Activated naive CD4-positive, alpha-beta T cell treated with anti-CD3 and anti-CD28 coated beads, Interleukin-2, amount 50 U/mL, for 24 hours (primary cell): Measurements from ENCODE around the gene SLC25A51.
A peak's percentile ranks its signal among the peaks of the same experiment; 100 is the strongest.

Experiments used
- H3K27ac Mint-ChIP-seq: one replicate; pipeline ENCODE4 v1.8.0; 2021; ENCODE audit warnings: mild to moderate bottlenecking, mixed read lengths
- H3K27me3 Mint-ChIP-seq: one replicate; pipeline ENCODE4 v1.8.0; 2021; ENCODE audit warnings: mixed read lengths
- H3K36me3 Mint-ChIP-seq: one replicate; pipeline ENCODE4 v1.8.0; 2021; ENCODE audit warnings: mixed read lengths
- H3K4me1 Mint-ChIP-seq: one replicate; pipeline ENCODE4 v1.8.0; 2021; ENCODE audit warnings: mixed read lengths
- H3K4me3 Mint-ChIP-seq: one replicate; pipeline ENCODE4 v1.8.0; 2021; ENCODE audit warnings: mild to moderate bottlenecking, mixed read lengths
- H3K9me3 Mint-ChIP-seq: one replicate; pipeline ENCODE4 v1.8.0; 2021; ENCODE audit warnings: mixed read lengths

The SLC25A51 gene, protein sequence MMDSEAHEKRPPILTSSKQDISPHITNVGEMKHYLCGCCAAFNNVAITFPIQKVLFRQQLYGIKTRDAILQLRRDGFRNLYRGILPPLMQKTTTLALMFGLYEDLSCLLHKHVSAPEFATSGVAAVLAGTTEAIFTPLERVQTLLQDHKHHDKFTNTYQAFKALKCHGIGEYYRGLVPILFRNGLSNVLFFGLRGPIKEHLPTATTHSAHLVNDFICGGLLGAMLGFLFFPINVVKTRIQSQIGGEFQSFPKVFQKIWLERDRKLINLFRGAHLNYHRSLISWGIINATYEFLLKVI

DNA sequence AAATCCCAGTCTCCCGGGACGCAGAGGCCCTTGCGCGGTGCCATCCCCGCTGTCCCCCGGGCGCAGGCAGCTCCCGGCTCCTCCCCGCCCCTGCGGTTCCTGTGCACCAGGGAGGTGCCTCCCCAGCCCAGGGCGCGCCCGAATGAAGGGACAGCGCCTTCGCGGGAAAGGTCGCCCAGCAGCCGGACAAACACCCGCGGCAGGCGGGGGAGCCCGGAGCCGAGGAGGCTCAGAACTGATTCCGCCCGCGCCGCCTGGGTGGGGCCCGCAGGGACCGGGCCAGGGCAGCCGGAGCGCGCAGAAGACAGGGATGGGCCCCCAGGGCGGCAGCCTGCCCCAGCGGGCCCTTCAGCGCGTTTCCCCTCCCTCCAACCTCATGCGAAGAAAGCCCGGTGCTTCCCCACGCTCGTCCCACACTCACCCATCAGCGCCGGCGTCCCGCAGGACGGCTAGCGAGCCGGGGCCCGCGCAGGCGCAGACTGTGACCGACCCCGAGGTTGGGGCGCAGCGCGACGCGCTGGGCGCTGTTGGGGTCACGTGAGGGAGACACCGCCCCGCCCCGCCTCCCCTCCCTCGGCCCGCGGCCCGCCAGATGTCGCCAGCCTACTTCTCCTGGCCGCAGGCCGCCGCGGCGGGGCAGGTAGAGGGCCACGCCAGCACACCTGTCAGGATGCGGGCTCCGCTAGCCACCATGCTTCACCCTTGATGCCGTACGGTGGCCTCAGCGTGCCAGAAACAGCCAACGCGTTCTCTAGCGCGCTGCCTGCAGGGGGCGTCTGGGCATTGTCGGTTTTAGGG is at the start of gene SLC25A51:
Gene SLC25A51, minus strand, starts transcription at position 481 of the 798 bp plus-strand sequence. CDS start 15,577 bp downstream, outside the sequence.
- Mint-ChIP-seq H3K27ac (peak within 1 kb of the TSS; percentile 95), H3K4me1 (peaks cover 18% of the 10 kb centered on the region), H3K9me3 (no peaks in the 10 kb centered on the region), H3K27me3 (no peaks in the 10 kb centered on the region), H3K4me3 (peak within 1 kb of the TSS; percentile 89), H3K36me3 (no peaks in the 10 kb centered on the region)

DNA sequence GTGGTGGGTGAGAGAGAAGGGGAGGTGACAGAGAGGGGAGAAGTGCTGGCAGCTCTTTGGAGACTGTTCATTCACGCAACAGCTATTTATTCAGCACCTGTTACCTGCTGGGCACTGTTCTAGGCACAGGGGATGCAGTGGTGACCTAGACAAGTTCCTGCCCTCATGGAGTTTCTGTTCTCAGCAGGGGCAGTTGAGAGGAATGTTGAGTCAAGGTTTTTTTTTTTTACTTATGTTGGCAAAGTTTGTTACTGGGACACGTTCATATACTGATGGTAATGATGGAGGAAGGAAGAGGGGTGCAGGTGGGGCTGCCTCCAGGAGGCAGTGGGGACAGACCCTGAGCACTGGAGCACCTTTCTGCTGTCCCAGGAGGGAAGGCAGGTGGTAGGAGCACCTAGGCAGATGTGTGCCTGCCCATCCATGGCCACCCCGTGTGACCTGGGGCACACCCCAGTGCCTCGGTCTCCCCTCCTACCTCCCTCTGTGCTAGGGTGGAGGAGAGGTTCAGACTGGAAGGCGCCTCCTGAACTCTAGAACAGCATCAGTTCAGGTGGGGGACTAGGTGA is 49.4 kb upstream of the SLC25A51 start:
- no peak overlapping the region for H3K4me3 Mint-ChIP-seq
- H3K4me1 Mint-ChIP-seq, result peaks cover 10% of the 10 kb centered on the region
- no peaks in the 10 kb centered on the region for H3K9me3 Mint-ChIP-seq
- H3K27me3 Mint-ChIP-seq, result no peaks in the 10 kb centered on the region
- no peaks in the 10 kb centered on the region for H3K36me3 Mint-ChIP-seq
- H3K27ac Mint-ChIP-seq, result peak overlapping the region; percentile 53

DNA sequence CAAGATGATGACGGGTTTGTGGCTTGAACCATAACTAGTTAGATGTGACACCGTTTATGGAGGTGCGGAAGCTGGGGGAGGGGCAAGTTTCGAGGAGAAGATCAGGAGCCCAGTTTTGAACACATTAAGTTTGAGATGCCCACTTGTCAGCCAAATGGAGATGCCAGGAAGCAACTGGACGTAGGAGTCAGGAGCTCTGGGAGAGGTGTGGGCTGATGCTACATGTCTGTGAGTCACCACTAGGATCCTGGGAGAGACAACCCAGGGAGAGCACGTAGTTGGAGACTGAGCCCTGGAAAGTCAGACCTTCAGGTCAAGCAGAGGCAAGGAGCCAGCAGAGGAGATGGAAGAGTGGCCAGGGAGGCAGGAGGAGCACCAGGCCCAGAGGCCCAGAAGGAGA is 48.8 kb upstream of the SLC25A51 start:
- H3K27me3 Mint-ChIP-seq, result no peaks in the 10 kb centered on the region
- H3K9me3 Mint-ChIP-seq, result no peaks in the 10 kb centered on the region
- peaks cover 10% of the 10 kb centered on the region for H3K4me1 Mint-ChIP-seq
- H3K4me3 Mint-ChIP-seq, result no peak overlapping the region
- peak overlapping the region; percentile 53 for H3K27ac Mint-ChIP-seq
- H3K36me3 Mint-ChIP-seq, result no peaks in the 10 kb centered on the region

DNA sequence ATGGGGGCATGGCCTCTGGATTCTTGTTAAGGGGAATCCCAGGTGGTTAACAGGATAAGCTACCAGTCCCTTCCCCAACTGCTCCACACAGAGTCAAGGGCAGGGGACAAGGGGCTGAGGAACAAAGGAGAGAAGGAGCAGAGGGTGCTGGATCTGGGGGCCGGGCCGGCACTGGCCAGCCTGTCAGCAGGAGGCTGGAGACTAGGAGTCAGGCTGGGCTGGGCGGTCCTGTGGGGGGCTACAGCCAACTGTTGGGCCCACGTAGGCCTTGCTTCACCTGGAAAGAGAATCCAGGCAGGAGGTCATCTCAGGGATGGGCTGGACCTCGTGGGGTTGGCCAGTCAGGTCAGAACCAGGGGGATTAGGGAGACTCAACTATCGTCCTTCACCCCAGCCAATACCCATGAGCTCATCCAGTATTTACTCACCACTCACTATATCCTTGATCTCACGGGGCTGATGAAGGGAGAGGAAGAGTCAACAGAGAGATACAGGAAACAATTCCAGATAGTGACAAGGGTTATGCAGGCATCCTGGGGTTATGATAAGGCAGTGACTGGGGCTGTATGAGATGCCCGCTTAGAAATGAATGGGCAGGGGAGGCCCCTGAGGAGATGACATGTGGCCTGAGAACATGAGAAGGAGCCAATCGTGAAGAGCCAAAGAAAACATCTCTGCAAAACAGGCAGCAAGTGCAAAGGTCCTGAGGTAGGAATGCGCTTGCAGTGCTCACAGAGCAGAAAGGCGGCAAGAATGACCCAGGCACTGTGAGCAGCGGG is 47.9 kb upstream of the SLC25A51 start:
- H3K27ac Mint-ChIP-seq, result no peak overlapping the region
- peaks cover 10% of the 10 kb centered on the region for H3K4me1 Mint-ChIP-seq
- H3K27me3 Mint-ChIP-seq, result no peaks in the 10 kb centered on the region
- no peaks in the 10 kb centered on the region for H3K9me3 Mint-ChIP-seq
- no peaks in the 10 kb centered on the region for H3K36me3 Mint-ChIP-seq
- H3K4me3 Mint-ChIP-seq, result no peak overlapping the region

DNA sequence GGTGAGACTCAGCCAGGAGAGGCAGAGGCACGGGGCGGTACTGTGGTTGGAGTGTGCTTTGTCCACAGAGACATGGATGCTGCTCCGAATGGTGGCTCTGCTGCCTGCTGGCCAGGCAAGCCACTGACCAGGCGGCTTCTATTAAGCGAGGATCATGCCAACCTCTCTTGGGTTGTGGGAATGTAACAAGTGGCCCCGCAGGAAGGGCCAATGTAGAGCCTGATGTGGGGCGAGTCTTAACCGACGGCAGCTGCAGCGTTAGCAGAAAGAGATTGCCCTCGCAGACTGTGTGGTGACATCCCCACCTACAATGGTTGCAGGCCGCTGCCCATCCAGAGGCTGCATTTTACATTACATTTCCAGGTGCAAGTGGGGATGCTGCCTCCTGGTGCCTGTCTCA is 46.6 kb upstream of the SLC25A51 start:
- no peak overlapping the region for H3K27ac Mint-ChIP-seq

DNA sequence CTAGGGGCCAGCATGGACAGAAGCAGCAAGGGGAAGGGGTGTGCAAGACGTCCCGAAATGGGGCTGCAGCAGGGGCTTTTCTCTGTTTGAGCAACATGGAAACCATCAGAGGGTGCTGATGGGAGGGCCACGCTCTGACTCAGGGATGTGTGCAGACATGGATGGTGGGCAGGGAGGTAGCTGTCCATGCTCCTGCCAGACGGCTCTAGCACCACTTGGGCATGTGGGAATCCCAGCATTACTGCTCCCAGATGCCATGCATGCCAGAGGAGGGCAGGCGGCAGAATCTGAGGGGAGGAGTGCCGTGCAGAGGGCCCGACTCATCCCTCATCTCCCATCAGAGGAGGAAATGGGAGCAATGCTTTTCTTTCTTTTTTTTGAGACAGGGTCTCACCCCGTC is 45.6 kb upstream of the SLC25A51 start:
- Mint-ChIP-seq H3K4me1 (peaks cover 10% of the 10 kb centered on the region), H3K27ac (no peak overlapping the region), H3K36me3 (no peaks in the 10 kb centered on the region), H3K27me3 (no peaks in the 10 kb centered on the region), H3K4me3 (no peak overlapping the region), H3K9me3 (no peaks in the 10 kb centered on the region)

More for the DNA sequence above, 46.6 kb upstream of the SLC25A51 start:
- Mint-ChIP-seq H3K36me3 (no peaks in the 10 kb centered on the region), H3K9me3 (no peaks in the 10 kb centered on the region), H3K27me3 (no peaks in the 10 kb centered on the region), H3K4me3 (no peak overlapping the region), H3K4me1 (peaks cover 10% of the 10 kb centered on the region)

DNA sequence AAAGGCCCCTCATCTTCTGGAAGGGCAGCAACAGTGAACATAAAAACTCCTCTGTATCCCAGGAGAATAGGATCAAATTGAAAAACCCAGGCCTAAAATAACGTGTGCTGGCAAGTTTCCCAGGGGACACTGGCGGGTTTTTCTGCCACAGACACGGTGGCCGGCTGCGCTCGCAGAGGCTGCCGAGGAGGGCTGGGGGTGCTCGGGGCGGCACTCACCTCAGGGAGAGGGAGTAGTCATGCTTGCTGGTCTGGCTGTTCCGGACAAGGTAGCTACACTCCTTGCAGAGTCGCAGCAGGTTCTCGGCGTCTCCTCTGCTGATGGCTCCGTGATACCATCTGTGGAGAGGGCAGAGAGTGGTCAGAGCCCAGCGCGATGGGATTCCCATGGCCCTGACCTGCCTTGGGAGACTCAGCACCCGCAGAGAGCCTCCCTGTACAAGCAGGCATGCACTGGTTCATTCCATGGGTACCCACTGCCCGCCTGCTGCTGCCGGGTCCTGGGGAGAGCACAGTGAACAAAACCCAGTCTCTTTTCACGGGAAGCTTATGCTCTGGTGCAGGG is 44.6 kb upstream of the SLC25A51 start:
- H3K27ac Mint-ChIP-seq, result no peak overlapping the region
- H3K27me3 Mint-ChIP-seq, result no peaks in the 10 kb centered on the region
- H3K36me3 Mint-ChIP-seq, result no peaks in the 10 kb centered on the region
- H3K4me1 Mint-ChIP-seq, result peaks cover 8% of the 10 kb centered on the region
- H3K4me3 Mint-ChIP-seq, result no peak overlapping the region
- no peaks in the 10 kb centered on the region for H3K9me3 Mint-ChIP-seq

DNA sequence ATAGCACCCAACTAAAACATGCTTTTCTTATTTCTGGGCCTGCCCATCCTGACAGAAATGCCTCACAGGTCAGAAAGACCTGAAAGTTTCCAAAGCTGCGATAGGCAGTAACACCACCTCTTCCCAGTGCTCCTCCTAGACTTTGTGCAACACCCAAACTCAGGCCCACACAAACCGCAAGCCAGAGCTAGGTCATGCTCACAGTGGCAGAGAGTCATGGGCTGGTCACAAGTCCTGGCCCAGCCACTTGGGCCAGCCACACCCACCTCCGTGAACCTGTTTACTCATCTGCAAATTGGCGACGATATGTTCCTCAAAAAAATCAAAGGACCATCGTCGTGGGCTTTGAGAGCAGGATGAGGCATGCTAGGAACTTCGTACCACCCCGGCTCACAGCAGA is 44.0 kb upstream of the SLC25A51 start:
- Mint-ChIP-seq H3K36me3 (no peaks in the 10 kb centered on the region), H3K27ac (no peak overlapping the region), H3K9me3 (no peaks in the 10 kb centered on the region), H3K4me1 (peaks cover 5% of the 10 kb centered on the region), H3K4me3 (no peak overlapping the region), H3K27me3 (no peaks in the 10 kb centered on the region)

DNA sequence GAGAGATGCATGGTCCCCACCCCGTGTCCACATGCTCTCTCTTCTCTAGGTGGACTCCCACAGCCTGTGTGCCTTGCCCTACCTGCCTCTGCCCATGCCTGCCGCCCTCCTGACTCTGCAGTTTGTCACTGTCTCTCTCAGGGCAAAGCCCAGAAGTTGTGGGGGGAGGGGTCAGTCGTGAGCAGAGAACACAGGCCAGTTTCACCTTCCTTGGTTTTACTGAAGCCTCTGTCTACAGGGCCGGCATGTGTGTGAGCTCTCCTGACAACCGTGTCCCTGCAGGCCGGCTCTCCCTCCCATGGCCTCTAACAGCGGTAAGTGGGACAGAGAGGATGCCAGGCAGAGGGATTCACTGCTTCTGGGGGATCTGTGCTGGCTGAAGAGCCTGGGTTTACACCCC is 43.5 kb upstream of the SLC25A51 start:
- H3K27ac Mint-ChIP-seq, result no peak overlapping the region
- H3K27me3 Mint-ChIP-seq, result no peaks in the 10 kb centered on the region
- H3K4me3 Mint-ChIP-seq, result no peak overlapping the region
- H3K4me1 Mint-ChIP-seq, result no peaks in the 10 kb centered on the region
- H3K36me3 Mint-ChIP-seq, result no peaks in the 10 kb centered on the region
- no peaks in the 10 kb centered on the region for H3K9me3 Mint-ChIP-seq

DNA sequence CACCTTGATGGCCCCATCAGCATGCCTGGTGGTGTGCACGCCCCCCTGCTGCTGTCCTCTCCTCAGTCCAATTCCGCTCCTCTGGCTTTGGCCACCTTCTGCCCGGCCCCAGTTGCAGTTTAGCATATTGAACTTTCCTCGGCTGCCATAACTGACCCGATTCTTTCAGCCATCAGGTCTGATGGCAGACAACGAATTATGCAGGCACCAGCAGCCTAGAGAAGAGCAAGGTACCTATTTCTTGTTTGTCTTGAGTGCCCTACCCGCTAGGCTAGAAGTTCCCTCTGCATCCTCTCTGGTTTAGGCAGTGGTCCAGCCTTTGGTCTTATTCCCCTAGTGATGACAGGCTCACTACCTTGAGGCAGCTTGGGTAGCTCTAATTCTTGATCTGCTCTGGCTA is 43.0 kb upstream of the SLC25A51 start:
- H3K9me3 Mint-ChIP-seq, result no peaks in the 10 kb centered on the region
- H3K36me3 Mint-ChIP-seq, result no peaks in the 10 kb centered on the region
- H3K4me3 Mint-ChIP-seq, result no peak overlapping the region
- no peaks in the 10 kb centered on the region for H3K27me3 Mint-ChIP-seq
- no peaks in the 10 kb centered on the region for H3K4me1 Mint-ChIP-seq
- no peak overlapping the region for H3K27ac Mint-ChIP-seq

DNA sequence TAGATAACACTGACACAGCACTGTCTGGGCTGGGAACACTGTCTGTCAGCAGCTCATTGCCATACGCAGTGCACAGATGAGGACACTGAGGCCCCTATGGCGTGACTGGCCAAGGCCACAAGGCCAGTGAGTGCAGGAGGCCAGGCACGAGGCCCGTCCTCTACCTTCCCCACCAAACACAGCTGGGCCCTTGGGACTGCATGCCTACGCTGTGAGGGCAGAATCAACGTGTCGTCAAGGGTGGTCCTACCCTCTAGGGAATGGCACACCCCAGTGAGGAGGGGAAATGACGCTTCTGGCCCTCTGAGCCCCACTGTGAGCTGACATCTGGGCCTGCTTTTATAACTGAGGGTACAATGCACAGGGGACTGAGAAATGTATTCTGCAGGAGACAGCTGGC is 42.1 kb upstream of the SLC25A51 start:
- Mint-ChIP-seq H3K4me3 (no peak overlapping the region), H3K9me3 (no peaks in the 10 kb centered on the region), H3K27ac (no peak overlapping the region), H3K27me3 (no peaks in the 10 kb centered on the region), H3K36me3 (no peaks in the 10 kb centered on the region), H3K4me1 (no peaks in the 10 kb centered on the region)

DNA sequence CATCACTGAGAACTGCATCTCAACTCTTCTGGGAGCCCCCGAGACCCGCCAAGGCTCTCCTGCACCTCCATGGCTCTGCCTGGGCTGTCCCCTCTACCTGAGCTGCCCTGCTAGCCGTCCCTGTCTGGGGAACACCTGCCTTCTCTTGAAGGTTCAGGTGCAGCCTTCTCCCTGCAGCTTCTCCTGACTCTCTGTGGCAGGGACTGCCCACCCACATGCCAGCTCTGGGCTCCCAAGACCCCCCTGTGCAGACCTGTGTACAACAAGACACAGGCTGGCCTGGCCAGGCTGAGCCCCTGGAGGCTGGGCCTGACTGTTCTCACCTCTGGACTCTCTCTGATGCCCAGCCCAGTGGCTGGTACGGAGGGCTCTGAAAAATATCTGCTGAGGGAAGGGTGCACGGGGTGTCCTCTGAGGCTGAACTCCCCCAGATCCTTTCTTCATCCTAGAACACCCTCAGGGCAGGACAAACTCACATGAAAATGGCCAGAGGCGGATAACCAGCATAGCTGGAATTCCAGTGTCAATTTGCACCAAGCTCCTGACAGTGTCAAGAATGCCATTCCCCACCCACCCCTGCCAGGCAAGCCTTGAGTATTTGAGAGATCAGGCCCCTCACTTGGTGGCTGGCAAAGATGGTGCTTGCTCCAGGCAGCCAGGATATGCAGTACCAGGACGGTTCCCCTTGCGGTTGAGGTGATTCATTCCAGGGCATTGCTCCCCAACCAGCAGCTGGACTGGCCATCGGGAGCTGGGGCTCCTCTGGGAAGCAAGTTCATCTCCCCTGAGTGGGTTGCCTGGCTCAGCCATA is 40.9 kb upstream of the SLC25A51 start:
- H3K27ac Mint-ChIP-seq, result no peak overlapping the region
- no peaks in the 10 kb centered on the region for H3K27me3 Mint-ChIP-seq
- no peaks in the 10 kb centered on the region for H3K36me3 Mint-ChIP-seq
- no peaks in the 10 kb centered on the region for H3K4me1 Mint-ChIP-seq
- no peak overlapping the region for H3K4me3 Mint-ChIP-seq
- H3K9me3 Mint-ChIP-seq, result no peaks in the 10 kb centered on the region

DNA sequence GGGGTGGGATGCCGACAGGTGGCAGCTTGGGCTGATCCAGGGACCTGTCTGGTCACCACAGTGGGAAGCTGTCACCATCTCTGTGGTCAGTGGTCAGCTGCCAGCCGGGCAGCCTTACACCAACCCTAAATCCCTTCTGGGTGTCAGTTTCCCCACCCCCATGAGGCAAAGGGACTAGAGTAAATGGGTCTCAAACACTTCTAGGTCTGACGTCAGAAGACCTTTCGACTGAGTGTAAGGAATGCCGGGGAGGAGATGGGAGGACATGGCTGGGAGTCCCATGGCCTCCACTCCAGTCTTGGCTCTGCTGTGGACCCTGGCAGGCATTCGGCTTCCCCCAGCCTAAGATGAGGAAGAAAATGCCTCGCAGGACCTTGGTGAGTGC is 40.3 kb upstream of the SLC25A51 start:
- H3K27me3 Mint-ChIP-seq, result no peaks in the 10 kb centered on the region
- no peaks in the 10 kb centered on the region for H3K36me3 Mint-ChIP-seq
- no peaks in the 10 kb centered on the region for H3K4me1 Mint-ChIP-seq
- H3K9me3 Mint-ChIP-seq, result no peaks in the 10 kb centered on the region
- H3K4me3 Mint-ChIP-seq, result no peak overlapping the region
- H3K27ac Mint-ChIP-seq, result no peak overlapping the region

DNA sequence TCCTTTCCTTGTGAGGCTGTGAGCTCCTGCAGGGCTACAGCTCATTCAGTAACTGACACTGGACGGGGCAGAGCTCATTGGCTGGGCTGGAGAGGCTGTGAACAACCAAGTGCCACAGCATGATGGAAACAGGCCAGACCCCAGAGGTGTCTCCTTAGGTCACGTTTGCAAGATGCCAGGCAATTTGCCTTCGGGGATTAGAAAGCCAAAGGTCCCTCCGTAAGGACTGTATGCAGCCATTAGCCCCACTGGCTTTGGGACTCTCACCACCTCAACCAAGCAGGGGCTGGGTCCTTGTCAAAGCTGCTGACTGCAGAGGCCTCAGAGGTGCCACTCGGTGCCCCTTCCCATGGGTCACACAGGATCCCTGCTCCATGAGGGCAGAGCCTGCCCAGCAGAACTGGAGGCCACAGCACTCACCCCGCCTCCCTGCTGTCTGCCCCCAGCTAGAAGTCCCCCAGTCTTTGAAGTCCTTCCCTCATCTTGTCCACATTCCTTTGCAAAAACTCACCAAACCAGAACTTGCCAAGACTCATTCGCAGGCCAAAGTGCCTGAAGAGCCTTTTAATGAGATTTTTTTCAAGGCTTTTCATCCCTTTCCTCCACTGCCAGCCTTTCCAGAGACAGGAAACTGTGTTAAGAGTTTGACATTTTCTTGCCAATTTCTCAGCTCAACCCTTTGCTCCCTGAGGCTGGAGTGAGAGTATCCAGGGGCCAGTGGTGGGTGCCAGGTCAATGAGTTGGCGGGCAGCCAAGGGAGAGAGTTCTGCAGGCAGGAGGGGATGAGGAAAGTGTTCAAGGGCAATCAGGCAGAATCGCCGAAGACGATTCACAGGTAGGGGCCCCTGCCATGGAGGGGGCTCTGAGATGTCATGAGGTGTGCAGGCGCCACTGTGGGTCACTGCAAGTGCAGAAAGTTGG is 39.7 kb upstream of the SLC25A51 start:
- Mint-ChIP-seq H3K9me3 (no peaks in the 10 kb centered on the region), H3K27ac (no peak overlapping the region), H3K27me3 (no peaks in the 10 kb centered on the region), H3K4me3 (no peak overlapping the region), H3K36me3 (no peaks in the 10 kb centered on the region), H3K4me1 (no peaks in the 10 kb centered on the region)
